NCI-H1694 treated with DMSO at 0.1 percent for 48 hours (cell line): ENCODE results near the gene FREM2.

ENCODE experiments used
- DNase-seq: peaks from one replicate; lab custom pipeline; 2025; lab: John Stamatoyannopoulos, UW

The FREM2 gene

GRCh38 chr13:38897521-38897920 lies 210.6 kb downstream of the FREM2 start:
- no peak for DNase-seq

GRCh38 chr13:38898481-38898880 lies 211.6 kb downstream of the FREM2 start:
- DNase-seq, result no peak

GRCh38 chr13:38899571-38899970 lies 212.7 kb downstream of the FREM2 start:
- no peak for DNase-seq

GRCh38 chr13:38900188-38900587 lies 213.3 kb downstream of the FREM2 start:
- no peak for DNase-seq

- DNase-seq, result no peak
These were observed 215.7 kb downstream of the FREM2 start for GRCh38 chr13:38902551-38902950.

- no peak for DNase-seq
These were observed 218.2 kb downstream of the FREM2 start for GRCh38 chr13:38905081-38905480.

GRCh38 chr13:38905861-38906260 lies 219.0 kb downstream of the FREM2 start:
- DNase-seq, result no peak

GRCh38 chr13:38908574-38908973 lies 221.7 kb downstream of the FREM2 start:
- no peak for DNase-seq

GRCh38 chr13:38914070-38914469 lies 227.2 kb downstream of the FREM2 start:
- no peak for DNase-seq

- DNase-seq, result no peak
These were observed 234.2 kb downstream of the FREM2 start for GRCh38 chr13:38921081-38921480.

GRCh38 chr13:38922170-38922569 lies 235.3 kb downstream of the FREM2 start:
- no peak for DNase-seq

GRCh38 chr13:38933786-38934185 lies 246.9 kb downstream of the FREM2 start:
- DNase-seq, result no peak
